Measurements from ENCODE around the gene TGM1. TPM values are rescaled to one million over a fixed set of nuclear protein-coding genes. Genes with fewer than 3 reads are reported as not detected.

The TGM1 gene
- total RNA-seq, 1 donor from 2014 or later = 4.9 TPM

- H3K4me2 ChIP-seq = no peak overlapping the region
- no peaks in the 10 kb centered on the region for H4K20me1 ChIP-seq (ENCODE audit: low read depth)
- peaks cover 6% of the 10 kb centered on the region for H3K27me3 Mint-ChIP-seq (ENCODE audit: insufficient read depth, low read depth)
- no peak overlapping the region for H3K4me3 Mint-ChIP-seq
- no peaks in the 10 kb centered on the region for H3K9me3 ChIP-seq (ENCODE audit: low read depth)
- no peak overlapping the region for H2AFZ ChIP-seq (replicated peaks)
- no peak overlapping the region for H3K9ac ChIP-seq
- no peak overlapping the region for H3K4me3 ChIP-seq
- peaks cover 8% of the 10 kb centered on the region for H3K79me2 ChIP-seq (ENCODE audit: low read depth)
- no peak overlapping the region for H3K27ac Mint-ChIP-seq
- peaks cover 10% of the 10 kb centered on the region for H3F3A ChIP-seq (ENCODE audit: low read depth)
- no peaks in the 10 kb centered on the region for H3K27me3 ChIP-seq
- DNase-seq (ENCODE audit: low spot score) = no peak
- H3K27ac ChIP-seq = no peak overlapping the region
- H3K4me1 ChIP-seq = peaks cover 6% of the 10 kb centered on the region
- H3K36me3 Mint-ChIP-seq = peaks cover 2% of the 10 kb centered on the region
- no peaks in the 10 kb centered on the region for H3K36me3 ChIP-seq
- peaks cover 15% of the 10 kb centered on the region for H3K4me1 Mint-ChIP-seq
- no peak for TF ChIP-seq EZH2 (IDR thresholded peaks at IDR 0.05)
- no peak for TF ChIP-seq EZH2phosphoT487 (IDR thresholded peaks at IDR 0.05)
- TF ChIP-seq, protein P1, sequence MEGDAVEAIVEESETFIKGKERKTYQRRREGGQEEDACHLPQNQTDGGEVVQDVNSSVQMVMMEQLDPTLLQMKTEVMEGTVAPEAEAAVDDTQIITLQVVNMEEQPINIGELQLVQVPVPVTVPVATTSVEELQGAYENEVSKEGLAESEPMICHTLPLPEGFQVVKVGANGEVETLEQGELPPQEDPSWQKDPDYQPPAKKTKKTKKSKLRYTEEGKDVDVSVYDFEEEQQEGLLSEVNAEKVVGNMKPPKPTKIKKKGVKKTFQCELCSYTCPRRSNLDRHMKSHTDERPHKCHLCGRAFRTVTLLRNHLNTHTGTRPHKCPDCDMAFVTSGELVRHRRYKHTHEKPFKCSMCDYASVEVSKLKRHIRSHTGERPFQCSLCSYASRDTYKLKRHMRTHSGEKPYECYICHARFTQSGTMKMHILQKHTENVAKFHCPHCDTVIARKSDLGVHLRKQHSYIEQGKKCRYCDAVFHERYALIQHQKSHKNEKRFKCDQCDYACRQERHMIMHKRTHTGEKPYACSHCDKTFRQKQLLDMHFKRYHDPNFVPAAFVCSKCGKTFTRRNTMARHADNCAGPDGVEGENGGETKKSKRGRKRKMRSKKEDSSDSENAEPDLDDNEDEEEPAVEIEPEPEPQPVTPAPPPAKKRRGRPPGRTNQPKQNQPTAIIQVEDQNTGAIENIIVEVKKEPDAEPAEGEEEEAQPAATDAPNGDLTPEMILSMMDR (IDR thresholded peaks at IDR 0.05) = no peak
- no peaks in the 10 kb centered on the region for H3K9me3 Mint-ChIP-seq
Observed at GRCh38 chr14:24274101-24274543, 11.1 kb upstream of the TGM1 start.

DNA sequence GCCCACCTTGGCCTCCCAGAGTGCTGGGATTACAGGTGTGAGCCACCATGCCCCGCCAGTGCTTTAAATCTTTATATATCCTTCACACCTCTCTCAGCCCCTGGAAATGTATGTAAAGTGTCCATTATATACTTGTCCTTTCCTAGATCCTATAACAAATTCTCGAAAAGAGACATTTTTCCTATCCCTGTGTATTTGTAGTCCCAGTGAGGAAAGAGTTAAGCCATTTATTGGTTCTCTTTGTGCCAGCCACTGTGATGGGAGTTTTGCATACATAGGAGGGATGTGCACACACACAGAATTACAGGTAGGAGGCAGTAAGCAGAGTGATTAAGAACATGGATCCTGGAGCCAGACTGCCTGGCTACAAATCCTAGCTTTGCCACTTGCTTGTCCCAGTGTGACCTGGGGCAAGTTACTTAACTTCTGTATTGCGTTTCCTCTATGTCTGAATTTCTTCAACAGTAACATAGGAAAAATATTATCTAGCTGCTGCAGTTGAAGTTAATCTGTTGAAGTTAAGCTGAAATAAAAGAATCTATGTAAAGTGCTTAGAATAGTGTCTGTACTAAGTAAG lies 10.5 kb upstream of the TGM1 start:
- Mint-ChIP-seq H3K4me3 (no peak overlapping the region), H3K27me3 (ENCODE audit: insufficient read depth, low read depth) (peaks cover 6% of the 10 kb centered on the region), H3K27ac (no peak overlapping the region), H3K36me3 (peaks cover 2% of the 10 kb centered on the region), H3K9me3 (no peaks in the 10 kb centered on the region), H3K4me1 (peaks cover 15% of the 10 kb centered on the region)
- Histone ChIP-seq H3K4me1 (peaks cover 6% of the 10 kb centered on the region), H3K4me2 (no peak overlapping the region), H3K27ac (no peak overlapping the region), H4K20me1 (ENCODE audit: low read depth) (no peaks in the 10 kb centered on the region), H3K4me3 (no peak overlapping the region), H3K9me3 (ENCODE audit: low read depth) (no peaks in the 10 kb centered on the region), H3F3A (ENCODE audit: low read depth) (peaks cover 10% of the 10 kb centered on the region), H3K9ac (no peak overlapping the region), H2AFZ (replicated peaks) (no peak overlapping the region), H3K79me2 (ENCODE audit: low read depth) (peaks cover 8% of the 10 kb centered on the region), H3K27me3 (no peaks in the 10 kb centered on the region), H3K36me3 (no peaks in the 10 kb centered on the region)
- no peak for DNase-seq (ENCODE audit: low spot score)
- TF ChIP-seq, protein P1 (IDR thresholded peaks at IDR 0.05) = peak; percentile 6
- TF ChIP-seq EZH2 (IDR thresholded peaks at IDR 0.05) = no peak
- no peak for TF ChIP-seq EZH2phosphoT487 (IDR thresholded peaks at IDR 0.05)

DNA sequence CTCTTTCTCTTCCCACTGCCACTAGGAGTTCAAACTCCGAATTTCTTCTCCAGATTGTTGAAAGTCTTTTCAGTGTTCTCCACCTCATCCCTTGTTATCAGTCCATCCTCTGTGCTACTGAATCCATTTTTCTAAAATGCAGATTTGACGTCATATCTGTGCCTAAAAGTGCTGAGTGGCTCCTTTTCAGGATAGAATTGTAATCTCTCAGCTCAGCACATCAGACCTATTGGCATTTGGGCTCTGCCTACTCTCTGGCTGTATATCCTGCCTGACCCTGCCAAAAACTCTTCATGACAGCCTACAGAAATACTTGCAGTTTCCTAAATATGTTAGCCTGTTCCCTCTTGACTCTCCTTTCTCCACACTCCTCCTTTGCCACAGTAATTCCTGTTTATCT lies 9.5 kb upstream of the TGM1 start:
- Histone ChIP-seq H2AFZ (replicated peaks) (no peak overlapping the region), H3K27ac (no peak overlapping the region), H3K79me2 (ENCODE audit: low read depth) (peaks cover 8% of the 10 kb centered on the region), H3K4me2 (peak overlapping the region; percentile 82), H3K27me3 (no peaks in the 10 kb centered on the region), H3K4me1 (peaks cover 6% of the 10 kb centered on the region), H3K4me3 (no peak overlapping the region), H3K9me3 (ENCODE audit: low read depth) (no peaks in the 10 kb centered on the region), H4K20me1 (ENCODE audit: low read depth) (no peaks in the 10 kb centered on the region), H3K9ac (no peak overlapping the region), H3K36me3 (no peaks in the 10 kb centered on the region), H3F3A (ENCODE audit: low read depth) (peaks cover 10% of the 10 kb centered on the region)
- no peaks in the 10 kb centered on the region for H3K9me3 Mint-ChIP-seq
- DNase-seq (ENCODE audit: low spot score) = no peak
- no peak for TF ChIP-seq EZH2phosphoT487 (IDR thresholded peaks at IDR 0.05)
- TF ChIP-seq, protein P1 (IDR thresholded peaks at IDR 0.05) = no peak
- TF ChIP-seq EZH2 (IDR thresholded peaks at IDR 0.05) = no peak
- peaks cover 8% of the 10 kb centered on the region for H3K27me3 Mint-ChIP-seq (ENCODE audit: insufficient read depth, low read depth)
- H3K27ac Mint-ChIP-seq = no peak overlapping the region
- H3K4me1 Mint-ChIP-seq = peaks cover 15% of the 10 kb centered on the region
- peaks cover 2% of the 10 kb centered on the region for H3K36me3 Mint-ChIP-seq
- peak overlapping the region; percentile 85 for H3K4me3 Mint-ChIP-seq

All from neural progenitor cell (in vitro differentiated cells).